ENCODE results near the gene GABRR2.

- TF ChIP-seq CTCF (IDR thresholded peaks at IDR 0.05): no peak
- TF ChIP-seq POLR2A (IDR thresholded peaks at IDR 0.05): no peak
These were observed 15.6 kb downstream of the GABRR2 start for GRCh38 chr6:89299466-89299850.
